ENCODE measurements around the gene ZNF536.

The ZNF536 gene

DNA sequence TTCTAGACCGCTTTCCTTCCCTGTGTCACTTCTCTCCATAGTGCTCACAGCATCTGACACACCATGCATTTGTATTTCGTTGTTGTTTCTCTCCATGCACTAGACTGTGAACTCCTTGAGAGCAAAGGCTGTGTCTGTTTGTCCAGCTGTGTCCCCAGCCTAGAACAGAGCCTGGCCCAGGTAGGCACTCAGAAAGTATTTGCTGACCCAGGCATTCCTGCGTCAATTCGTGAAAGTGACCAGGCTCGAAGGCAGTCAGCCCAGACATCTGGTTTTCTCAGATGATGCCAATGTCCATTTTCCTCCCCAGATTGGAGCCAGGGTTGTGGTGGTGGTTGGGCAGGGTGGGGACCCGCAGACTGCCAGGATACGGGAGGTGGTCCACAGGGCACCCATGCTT is 164.8 kb downstream of the ZNF536 start:
- Histone ChIP-seq H3K9me3 (ENCODE audit: control insufficient read depth, low read length) (no peaks in the 10 kb centered on the region), H3K4me3 (ENCODE audit: insufficient read depth, low read depth, low read length, poor library complexity, severe bottlenecking) (no peak overlapping the region), H3K27ac (ENCODE audit: insufficient read depth, low read length, poor library complexity, severe bottlenecking) (no peak overlapping the region), H3K27me3 (replicated peaks; ENCODE audit: control insufficient read depth, insufficient read depth, low read length, poor library complexity, severe bottlenecking) (no peaks in the 10 kb centered on the region), H3K4me1 (ENCODE audit: control insufficient read depth, insufficient read depth, low read length, poor library complexity, severe bottlenecking) (no peaks in the 10 kb centered on the region), H3K36me3 (ENCODE audit: control insufficient read depth, insufficient read depth, low read length) (no peaks in the 10 kb centered on the region)
- DNase-seq = no peak

DNA sequence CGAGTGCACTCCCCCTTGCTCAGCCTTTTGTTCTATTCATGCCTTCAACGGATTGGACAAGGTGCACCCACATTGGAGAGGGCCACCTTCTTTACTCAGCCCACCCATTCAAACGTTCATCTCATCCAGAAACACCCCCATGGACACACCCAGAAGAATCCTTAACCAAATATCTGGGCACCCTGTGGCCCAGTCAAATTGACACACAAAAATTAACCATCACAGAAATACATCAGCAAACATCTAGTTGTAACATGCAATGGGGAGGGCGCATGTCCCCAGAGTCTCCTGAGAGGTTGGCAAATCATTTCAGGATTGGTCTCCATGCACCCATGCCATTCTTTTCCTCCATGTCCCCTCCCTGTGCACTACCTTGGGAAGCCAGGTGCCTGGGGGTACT is 167.1 kb downstream of the ZNF536 start:
- no peaks in the 10 kb centered on the region for H3K9me3 ChIP-seq (ENCODE audit: control insufficient read depth, low read length)

DNA sequence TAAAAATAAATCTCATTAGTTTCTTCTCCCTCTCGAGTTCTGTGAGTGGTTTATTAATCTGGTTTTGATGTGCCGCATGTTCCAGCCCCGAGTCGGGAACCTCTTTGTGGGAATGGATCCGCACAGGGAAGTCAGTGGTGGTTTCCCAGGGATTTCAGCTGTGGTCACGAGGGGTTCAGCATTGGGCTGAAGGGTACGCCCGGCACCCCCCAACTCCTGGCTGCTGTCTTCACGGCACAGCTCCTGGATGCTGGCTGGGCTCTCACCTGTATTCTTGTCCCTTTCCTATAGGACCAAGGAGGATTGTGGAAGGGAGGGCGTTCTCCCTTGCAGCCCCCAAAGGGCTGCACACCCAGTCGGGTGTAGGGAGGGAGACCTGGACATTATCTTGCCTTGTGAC is 167.8 kb downstream of the ZNF536 start:
- Histone ChIP-seq H3K36me3 (ENCODE audit: control insufficient read depth, insufficient read depth, low read length) (no peaks in the 10 kb centered on the region), H3K27me3 (replicated peaks; ENCODE audit: control insufficient read depth, insufficient read depth, low read length, poor library complexity, severe bottlenecking) (no peaks in the 10 kb centered on the region), H3K4me3 (ENCODE audit: insufficient read depth, low read depth, low read length, poor library complexity, severe bottlenecking) (no peak overlapping the region), H3K27ac (ENCODE audit: insufficient read depth, low read length, poor library complexity, severe bottlenecking) (no peak overlapping the region), H3K4me1 (ENCODE audit: control insufficient read depth, insufficient read depth, low read length, poor library complexity, severe bottlenecking) (no peaks in the 10 kb centered on the region), H3K9me3 (ENCODE audit: control insufficient read depth, low read length) (no peaks in the 10 kb centered on the region)
- DNase-seq = no peak

More for the DNA sequence above, 167.1 kb downstream of the ZNF536 start:
- Histone ChIP-seq H3K27me3 (replicated peaks; ENCODE audit: control insufficient read depth, insufficient read depth, low read length, poor library complexity, severe bottlenecking) (no peaks in the 10 kb centered on the region), H3K4me1 (ENCODE audit: control insufficient read depth, insufficient read depth, low read length, poor library complexity, severe bottlenecking) (no peaks in the 10 kb centered on the region), H3K36me3 (ENCODE audit: control insufficient read depth, insufficient read depth, low read length) (no peaks in the 10 kb centered on the region), H3K27ac (ENCODE audit: insufficient read depth, low read length, poor library complexity, severe bottlenecking) (no peak overlapping the region), H3K4me3 (ENCODE audit: insufficient read depth, low read depth, low read length, poor library complexity, severe bottlenecking) (no peak overlapping the region)
- DNase-seq = no peak

DNA sequence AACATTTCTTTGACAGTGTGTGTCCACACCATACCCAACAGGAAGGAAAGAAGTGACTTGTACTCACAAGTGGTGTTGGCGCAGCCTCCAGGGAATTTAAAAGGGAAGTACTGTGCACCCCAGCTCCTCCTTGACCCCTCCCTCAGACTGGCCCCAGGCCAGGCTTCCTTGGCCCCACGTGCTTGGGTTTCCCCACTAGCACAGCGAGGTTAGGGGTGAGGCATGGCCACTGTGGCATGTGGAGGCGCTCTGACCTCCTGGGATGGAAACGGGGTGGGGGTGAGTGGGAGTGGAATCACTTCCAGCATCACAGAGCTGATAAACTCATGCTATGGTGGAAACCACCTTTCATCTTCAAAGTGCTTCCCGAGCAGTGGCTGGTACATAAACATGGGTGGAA is 168.6 kb downstream of the ZNF536 start:
- H3K9me3 ChIP-seq (ENCODE audit: control insufficient read depth, low read length) = no peaks in the 10 kb centered on the region
- H3K4me3 ChIP-seq (ENCODE audit: insufficient read depth, low read depth, low read length, poor library complexity, severe bottlenecking) = no peak overlapping the region
- H3K4me1 ChIP-seq (ENCODE audit: control insufficient read depth, insufficient read depth, low read length, poor library complexity, severe bottlenecking) = no peaks in the 10 kb centered on the region
- H3K36me3 ChIP-seq (ENCODE audit: control insufficient read depth, insufficient read depth, low read length) = no peaks in the 10 kb centered on the region
- DNase-seq = no peak
- no peak overlapping the region for H3K27ac ChIP-seq (ENCODE audit: insufficient read depth, low read length, poor library complexity, severe bottlenecking)
- H3K27me3 ChIP-seq (replicated peaks; ENCODE audit: control insufficient read depth, insufficient read depth, low read length, poor library complexity, severe bottlenecking) = no peaks in the 10 kb centered on the region

DNA sequence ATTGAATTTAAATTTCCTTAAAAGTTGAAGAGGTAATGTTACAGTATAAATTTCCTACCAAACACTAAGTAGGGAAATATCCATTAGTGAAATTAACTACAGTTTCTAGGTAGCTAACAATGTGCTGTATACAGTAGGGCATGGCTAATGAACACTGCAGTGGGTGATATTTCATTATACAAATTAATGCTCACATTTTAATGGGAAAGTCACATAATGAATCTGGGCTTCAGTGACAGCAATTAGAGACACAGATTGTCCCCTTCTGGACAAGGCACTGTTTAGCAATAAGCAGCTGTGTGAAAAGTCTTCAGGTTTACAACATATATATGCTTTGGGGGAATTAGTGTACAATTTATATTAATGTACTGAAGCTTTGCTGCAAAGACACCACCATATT is 169.4 kb downstream of the ZNF536 start:
- H3K27ac ChIP-seq (ENCODE audit: insufficient read depth, low read length, poor library complexity, severe bottlenecking) = no peak overlapping the region
- no peaks in the 10 kb centered on the region for H3K27me3 ChIP-seq (replicated peaks; ENCODE audit: control insufficient read depth, insufficient read depth, low read length, poor library complexity, severe bottlenecking)
- no peak for DNase-seq
- H3K4me3 ChIP-seq (ENCODE audit: insufficient read depth, low read depth, low read length, poor library complexity, severe bottlenecking) = no peak overlapping the region
- H3K36me3 ChIP-seq (ENCODE audit: control insufficient read depth, insufficient read depth, low read length) = no peaks in the 10 kb centered on the region
- H3K9me3 ChIP-seq (ENCODE audit: control insufficient read depth, low read length) = no peaks in the 10 kb centered on the region
- H3K4me1 ChIP-seq (ENCODE audit: control insufficient read depth, insufficient read depth, low read length, poor library complexity, severe bottlenecking) = no peaks in the 10 kb centered on the region

DNA sequence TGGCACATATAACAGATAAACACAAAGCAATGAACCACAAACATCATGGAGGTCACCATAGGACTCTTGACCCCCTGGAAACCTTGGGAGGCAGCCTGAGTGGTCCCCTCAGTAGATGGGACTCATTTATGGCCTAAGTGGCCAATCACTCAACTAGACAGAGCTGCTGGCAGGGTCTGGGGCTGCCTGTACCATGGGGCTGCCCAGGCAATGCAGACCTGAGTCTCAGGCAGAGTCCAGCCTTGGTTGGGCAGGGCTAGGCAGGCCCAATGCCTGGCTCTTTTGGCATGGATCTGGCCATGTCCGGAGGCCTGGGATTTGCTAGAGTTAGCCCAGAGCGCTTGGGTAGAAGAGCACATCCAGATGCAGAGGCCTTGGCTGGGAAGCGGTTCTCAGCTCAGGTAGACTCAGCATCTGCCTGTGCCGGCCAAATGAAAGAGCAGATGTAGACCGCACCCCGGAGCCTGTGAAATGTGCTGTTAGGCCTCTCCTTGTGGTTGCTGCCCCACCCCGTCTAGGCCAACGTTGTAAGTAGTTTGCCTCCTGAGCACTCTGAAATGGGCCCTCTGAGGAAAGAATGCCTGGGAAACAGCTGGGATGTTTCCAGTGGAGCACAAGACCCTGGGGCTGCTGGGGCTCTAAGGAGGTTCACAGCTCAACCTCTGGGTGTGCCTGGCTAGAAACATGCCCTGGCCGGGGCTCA is 171.2 kb downstream of the ZNF536 start:
- H3K36me3 ChIP-seq (ENCODE audit: control insufficient read depth, insufficient read depth, low read length) = no peaks in the 10 kb centered on the region
- H3K27me3 ChIP-seq (replicated peaks; ENCODE audit: control insufficient read depth, insufficient read depth, low read length, poor library complexity, severe bottlenecking) = no peaks in the 10 kb centered on the region
- H3K4me1 ChIP-seq (ENCODE audit: control insufficient read depth, insufficient read depth, low read length, poor library complexity, severe bottlenecking) = no peaks in the 10 kb centered on the region
- H3K4me3 ChIP-seq (ENCODE audit: insufficient read depth, low read depth, low read length, poor library complexity, severe bottlenecking) = no peak overlapping the region
- DNase-seq = no peak
- no peaks in the 10 kb centered on the region for H3K9me3 ChIP-seq (ENCODE audit: control insufficient read depth, low read length)
- H3K27ac ChIP-seq (ENCODE audit: insufficient read depth, low read length, poor library complexity, severe bottlenecking) = no peak overlapping the region

DNA sequence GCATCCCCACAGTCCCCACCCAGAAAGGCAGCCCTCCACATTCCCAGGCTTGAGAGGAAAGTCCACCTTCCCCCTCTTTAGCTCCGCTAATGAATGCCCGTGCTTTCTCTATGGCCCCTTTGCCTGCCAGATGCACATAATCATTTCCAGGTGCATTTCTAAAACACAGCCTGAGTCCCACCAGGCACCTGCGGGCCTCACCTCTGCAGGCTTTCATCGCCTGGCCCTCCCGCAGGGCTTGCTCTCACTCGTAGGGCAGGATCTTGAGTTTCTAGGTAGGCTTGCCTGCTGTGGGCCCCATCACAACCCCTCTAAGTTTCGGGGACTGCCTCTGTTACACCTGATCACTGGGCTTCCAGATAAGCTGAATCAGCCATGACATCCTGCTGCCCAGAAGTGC is 173.6 kb downstream of the ZNF536 start:
- no peak for DNase-seq
- no peaks in the 10 kb centered on the region for H3K36me3 ChIP-seq (ENCODE audit: control insufficient read depth, insufficient read depth, low read length)
- no peak overlapping the region for H3K27ac ChIP-seq (ENCODE audit: insufficient read depth, low read length, poor library complexity, severe bottlenecking)
- no peak overlapping the region for H3K4me3 ChIP-seq (ENCODE audit: insufficient read depth, low read depth, low read length, poor library complexity, severe bottlenecking)
- H3K9me3 ChIP-seq (ENCODE audit: control insufficient read depth, low read length) = no peaks in the 10 kb centered on the region
- H3K27me3 ChIP-seq (replicated peaks; ENCODE audit: control insufficient read depth, insufficient read depth, low read length, poor library complexity, severe bottlenecking) = no peaks in the 10 kb centered on the region
- H3K4me1 ChIP-seq (ENCODE audit: control insufficient read depth, insufficient read depth, low read length, poor library complexity, severe bottlenecking) = no peaks in the 10 kb centered on the region

DNA sequence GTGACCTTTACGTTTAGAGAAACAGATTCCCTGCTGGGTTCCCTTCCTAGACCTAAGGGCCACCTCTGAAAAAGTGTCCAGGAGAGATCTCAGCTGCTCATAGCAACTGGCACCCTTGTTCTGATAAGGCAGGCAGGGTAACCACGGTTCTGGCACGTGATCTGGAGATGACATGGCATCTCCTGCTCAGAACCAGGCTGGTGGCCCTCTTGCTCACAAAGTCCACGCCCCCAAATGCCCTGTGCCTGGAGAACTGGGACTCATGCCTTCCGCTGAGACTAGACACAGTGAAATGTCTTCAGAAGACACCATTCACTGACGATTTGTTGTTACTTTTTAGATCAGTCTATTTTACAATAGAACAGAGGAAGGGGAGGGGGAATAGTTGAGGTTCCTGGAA is 174.1 kb downstream of the ZNF536 start:
- DNase-seq = no peak
- no peaks in the 10 kb centered on the region for H3K4me1 ChIP-seq (ENCODE audit: control insufficient read depth, insufficient read depth, low read length, poor library complexity, severe bottlenecking)
- no peaks in the 10 kb centered on the region for H3K9me3 ChIP-seq (ENCODE audit: control insufficient read depth, low read length)
- H3K4me3 ChIP-seq (ENCODE audit: insufficient read depth, low read depth, low read length, poor library complexity, severe bottlenecking) = no peak overlapping the region
- no peaks in the 10 kb centered on the region for H3K36me3 ChIP-seq (ENCODE audit: control insufficient read depth, insufficient read depth, low read length)
- H3K27ac ChIP-seq (ENCODE audit: insufficient read depth, low read length, poor library complexity, severe bottlenecking) = no peak overlapping the region
- H3K27me3 ChIP-seq (replicated peaks; ENCODE audit: control insufficient read depth, insufficient read depth, low read length, poor library complexity, severe bottlenecking) = no peaks in the 10 kb centered on the region

DNA sequence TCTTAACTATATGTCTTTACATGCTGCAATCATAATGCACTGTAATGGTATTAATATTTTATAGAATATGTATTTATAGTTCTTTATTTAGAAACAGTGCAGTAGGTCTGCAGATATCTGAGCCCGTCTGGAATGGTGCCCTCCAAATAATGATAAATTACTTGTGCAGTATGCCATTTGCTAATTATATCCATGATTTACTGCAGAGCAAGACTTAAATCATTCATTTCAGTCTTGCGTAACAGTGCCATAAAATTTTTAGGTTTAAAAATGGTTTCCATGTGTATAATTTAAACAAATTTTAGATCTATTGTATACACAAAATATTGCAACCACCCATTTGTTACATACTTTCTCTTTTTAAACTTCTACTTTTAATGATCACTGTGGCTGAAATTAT is 175.1 kb downstream of the ZNF536 start:
- H3K4me3 ChIP-seq (ENCODE audit: insufficient read depth, low read depth, low read length, poor library complexity, severe bottlenecking) = no peak overlapping the region
- H3K4me1 ChIP-seq (ENCODE audit: control insufficient read depth, insufficient read depth, low read length, poor library complexity, severe bottlenecking) = no peaks in the 10 kb centered on the region
- H3K27me3 ChIP-seq (replicated peaks; ENCODE audit: control insufficient read depth, insufficient read depth, low read length, poor library complexity, severe bottlenecking) = no peaks in the 10 kb centered on the region
- no peaks in the 10 kb centered on the region for H3K9me3 ChIP-seq (ENCODE audit: control insufficient read depth, low read length)
- no peak for DNase-seq
- no peaks in the 10 kb centered on the region for H3K36me3 ChIP-seq (ENCODE audit: control insufficient read depth, insufficient read depth, low read length)
- no peak overlapping the region for H3K27ac ChIP-seq (ENCODE audit: insufficient read depth, low read length, poor library complexity, severe bottlenecking)

DNA sequence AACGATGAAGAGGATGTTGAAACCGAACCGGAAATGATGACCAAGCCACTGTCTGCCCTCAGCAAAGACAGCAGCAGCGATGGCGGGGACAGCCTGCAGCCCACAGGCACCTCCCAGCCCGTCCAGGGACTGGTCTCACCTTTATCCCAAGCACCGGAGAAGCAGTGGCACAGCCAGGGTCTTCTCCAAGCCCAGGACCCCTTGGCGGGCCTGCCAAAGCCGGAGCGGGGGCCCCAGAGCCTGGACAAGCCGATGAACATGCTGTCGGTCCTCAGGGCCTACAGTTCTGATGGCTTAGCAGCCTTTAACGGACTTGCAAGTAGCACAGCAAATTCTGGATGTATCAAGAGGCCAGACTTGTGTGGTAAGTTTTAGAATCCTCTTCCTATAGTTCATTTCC is 177.0 kb downstream of the ZNF536 start:
- H3K4me1 ChIP-seq (ENCODE audit: control insufficient read depth, insufficient read depth, low read length, poor library complexity, severe bottlenecking) = no peaks in the 10 kb centered on the region
- H3K9me3 ChIP-seq (ENCODE audit: control insufficient read depth, low read length) = no peaks in the 10 kb centered on the region
- H3K27ac ChIP-seq (ENCODE audit: insufficient read depth, low read length, poor library complexity, severe bottlenecking) = no peak overlapping the region
- no peaks in the 10 kb centered on the region for H3K36me3 ChIP-seq (ENCODE audit: control insufficient read depth, insufficient read depth, low read length)
- H3K4me3 ChIP-seq (ENCODE audit: insufficient read depth, low read depth, low read length, poor library complexity, severe bottlenecking) = no peak overlapping the region
- H3K27me3 ChIP-seq (replicated peaks; ENCODE audit: control insufficient read depth, insufficient read depth, low read length, poor library complexity, severe bottlenecking) = no peaks in the 10 kb centered on the region
- DNase-seq = no peak

Measured in effector memory CD4-positive, alpha-beta T cell (primary cell).